GM12874 (cell line): ENCODE data around the gene STOM.

Experiments used
- CTCF ChIP-seq: IDR thresholded peaks from 2 replicates; pipeline ENCODE4 v1.5.1; 2011; ENCODE audit warnings: low read depth, mild to moderate bottlenecking, control low read depth, low read length, moderate library complexity; ENCODE audit not compliant: insufficient read depth

STOM gene

GRCh38 chr9:121296213-121297127, 73.6 kb downstream of the STOM start:
- no peak for TF ChIP-seq CTCF

- no peak for TF ChIP-seq CTCF
Observed at GRCh38 chr9:121295662-121296191, 74.3 kb downstream of the STOM start.

GRCh38 chr9:121294866-121295661, 75.0 kb downstream of the STOM start:
- TF ChIP-seq CTCF = no peak

GRCh38 chr9:121294151-121294743, 75.8 kb downstream of the STOM start:
- no peak for TF ChIP-seq CTCF

GRCh38 chr9:121292801-121293241, 77.2 kb downstream of the STOM start:
- TF ChIP-seq CTCF = no peak

- TF ChIP-seq CTCF = no peak
Observed at GRCh38 chr9:121292051-121292450, 78.0 kb downstream of the STOM start.
